Hepatocyte (in vitro differentiated cells): ENCODE measurements around the gene KIRREL3.

Experiments used
- CTCF ChIP-seq: fragments of 200-600 bp; sonication (generic); IDR thresholded peaks from 2 replicates; pipeline ENCODE4 v1.5.1; 2016; ENCODE audit warnings: antibody characterized with exemption, mild to moderate bottlenecking; ENCODE audit not compliant: poor library complexity
- EZH2 ChIP-seq: fragments of 200-600 bp; sonication (generic); IDR thresholded peaks from 2 replicates; pipeline ENCODE4 v1.6.1; 2016; ENCODE audit warnings: antibody characterized with exemption, mild to moderate bottlenecking, borderline replicate concordance

GRCh38 chr11:126861796-126862459 lies 138.6 kb downstream of the KIRREL3 start:
- no peak for TF ChIP-seq CTCF
- TF ChIP-seq EZH2, result no peak
